Panc1 (cell line): ENCODE measurements around the gene JMJD4. TPM values are rescaled to one million over a fixed set of nuclear protein-coding genes. Genes with fewer than 3 reads are reported as not detected.

Experiments used
- ATAC-seq: fragments of 200-7000 bp; cut with Tn5 transposase; 2 replicates; pipeline ENCODE4 v1.9.1; 2020; ENCODE audit warnings: mild to moderate bottlenecking, moderate library complexity
- BruUV-seq: library from RNA; stranded (reverse); fragments of 400-500 nt; replicated peaks from 2 replicates; lab custom pipeline; 2021; lab: Mats Ljungman, UMichigan
- CTCF ChIA-PET: fragments of 300-600 bp; sonication (Branson Sonifier 250); formaldehyde crosslinking; loops from one replicate; lab custom pipeline; 2022; ENCODE audit warnings: antibody characterized with exemption; lab: Charles Lee
- POLR2A ChIA-PET: fragments of 300-600 bp; sonication (Branson Sonifier 250); formaldehyde crosslinking; loops from one replicate; lab custom pipeline; 2022; ENCODE audit warnings: antibody characterized with exemption; lab: Charles Lee
- DNase-seq: peaks from one replicate; pipeline ENCODE4 v3.0.0-alpha.2; 2010; ENCODE audit warnings: low read depth, low spot score
- H3K27ac ChIP-seq: 2 replicates; pipeline ENCODE4 v1.5.1; 2011; ENCODE audit warnings: mild to moderate bottlenecking, low read length, inconsistent platforms
- H3K27me3 ChIP-seq: fragments of 200-500 bp; sonication (Bioruptor generic); 2 replicates; pipeline ENCODE4 v1.6.0; 2014; ENCODE audit warnings: low read length, inconsistent platforms; ENCODE audit not compliant: control insufficient read depth, insufficient read depth
- H3K36me3 ChIP-seq: fragments of 200-500 bp; sonication (Bioruptor generic); 2 replicates; pipeline ENCODE4 v1.5.1; 2014; ENCODE audit warnings: inconsistent platforms, mild to moderate bottlenecking, low read length, moderate library complexity; ENCODE audit not compliant: control insufficient read depth, insufficient read depth
- H3K4me1 ChIP-seq: 2 replicates; pipeline ENCODE4 v1.5.1; 2011; ENCODE audit warnings: inconsistent platforms, mild to moderate bottlenecking, low read length, moderate library complexity; ENCODE audit not compliant: control insufficient read depth, insufficient read depth
- H3K4me3 ChIP-seq, 2 experiments: 2 replicates each; pipeline ENCODE4 v1.5.1; 2011 to 2012; ENCODE audit warnings: low read depth in 2 of 2, low read length in 2 of 2, mild to moderate bottlenecking in 2 of 2, inconsistent platforms in 1 of 2, moderate library complexity in 1 of 2
- H3K9me3 ChIP-seq: fragments of 200-500 bp; sonication (Bioruptor generic); 2 replicates; pipeline ENCODE4 v1.5.1; 2014; ENCODE audit warnings: low read depth, mild to moderate bottlenecking, inconsistent platforms, low read length, moderate library complexity; ENCODE audit not compliant: control insufficient read depth, insufficient read depth
- POLR2AphosphoS5 ChIP-seq: IDR thresholded peaks from 2 replicates; pipeline ENCODE4 v1.6.1; 2012; ENCODE audit warnings: mild to moderate bottlenecking, low read depth, low read length, moderate library complexity
- SIN3A ChIP-seq: IDR thresholded peaks from 2 replicates; pipeline ENCODE4 v1.6.1; 2012; ENCODE audit warnings: low read depth, mild to moderate bottlenecking, low read length, moderate library complexity, borderline replicate concordance; ENCODE audit not compliant: insufficient read depth
- TCF7L2 ChIP-seq: IDR thresholded peaks from 2 replicates; pipeline ENCODE4 v1.6.1; 2011; ENCODE audit warnings: mild to moderate bottlenecking, low read depth, low read length, inconsistent platforms
- in situ Hi-C: cut with HindIII; loops from 2 replicates; pipeline ENCODE4 v1.10.0; 2016; ENCODE audit warnings: low sequenced_read_pairs, low pct_unique_long_range_greater_than_20kb
- intact Hi-C: fragments of 100-400 bp; cut with micrococcal nuclease; formaldehyde crosslinking; loops from one replicate; pipeline ENCODE4 v1.10.0; 2022; ENCODE audit not compliant: unreplicated experiment
- total RNA-seq: library from RNA; stranded (reverse); gene quantifications from one replicate; pipeline ENCODE4 v1.2.1, GENCODE V29; 2021; ENCODE audit not compliant: unreplicated experiment
- TF ChIP-seq, protein P1 (sequence below), 2 experiments: IDR thresholded peaks; 2 replicates each; pipeline ENCODE4 v1.6.1; 2011 to 2012; ENCODE audit warnings: low read depth in 2 of 2, control low read depth in 1 of 2, low read length in 1 of 2, mild to moderate bottlenecking in 1 of 2, moderate library complexity in 1 of 2; ENCODE audit not compliant: insufficient read depth in 1 of 2
- TF ChIP-seq, protein P2 (sequence below): fragments of 450-650 bp; IDR thresholded peaks from 2 replicates; pipeline ENCODE4 v1.5.1; 2017; ENCODE audit warnings: mild to moderate bottlenecking

JMJD4 gene
- total RNA-seq, 1 experiment from 2014 or later: 27.7 TPM

GRCh38 chr1:227740401-227740960 is 5.4 kb upstream of the JMJD4 start:
- ATAC-seq: no peak
- in situ Hi-C loops: no loop called here
- POLR2A ChIA-PET: interaction anchor here (0.6 kb wide), 1 partner anchor 12 kb away, joined by 3 read pairs; no protein-coding TSS in a partner anchor
- Histone ChIP-seq H3K27me3 (no peaks in the 10 kb centered on the region), H3K4me1 (no peaks in the 10 kb centered on the region; the same call in 1 of the 2 replicates), H3K9me3 (no peaks in the 10 kb centered on the region), H3K4me3 (no peak overlapping the region), H3K36me3 (no peaks in the 10 kb centered on the region; the same call in none of the 2 replicates), H3K27ac (no peak overlapping the region)
- BruUV-seq: no TSS peak
- DNase-seq: no peak
- intact Hi-C loops: no loop called here
- CTCF ChIA-PET: no interaction called here
- no peak for TF ChIP-seq TCF7L2
- no peak for TF ChIP-seq POLR2AphosphoS5
- TF ChIP-seq SIN3A: no peak
- TF ChIP-seq, protein P1, sequence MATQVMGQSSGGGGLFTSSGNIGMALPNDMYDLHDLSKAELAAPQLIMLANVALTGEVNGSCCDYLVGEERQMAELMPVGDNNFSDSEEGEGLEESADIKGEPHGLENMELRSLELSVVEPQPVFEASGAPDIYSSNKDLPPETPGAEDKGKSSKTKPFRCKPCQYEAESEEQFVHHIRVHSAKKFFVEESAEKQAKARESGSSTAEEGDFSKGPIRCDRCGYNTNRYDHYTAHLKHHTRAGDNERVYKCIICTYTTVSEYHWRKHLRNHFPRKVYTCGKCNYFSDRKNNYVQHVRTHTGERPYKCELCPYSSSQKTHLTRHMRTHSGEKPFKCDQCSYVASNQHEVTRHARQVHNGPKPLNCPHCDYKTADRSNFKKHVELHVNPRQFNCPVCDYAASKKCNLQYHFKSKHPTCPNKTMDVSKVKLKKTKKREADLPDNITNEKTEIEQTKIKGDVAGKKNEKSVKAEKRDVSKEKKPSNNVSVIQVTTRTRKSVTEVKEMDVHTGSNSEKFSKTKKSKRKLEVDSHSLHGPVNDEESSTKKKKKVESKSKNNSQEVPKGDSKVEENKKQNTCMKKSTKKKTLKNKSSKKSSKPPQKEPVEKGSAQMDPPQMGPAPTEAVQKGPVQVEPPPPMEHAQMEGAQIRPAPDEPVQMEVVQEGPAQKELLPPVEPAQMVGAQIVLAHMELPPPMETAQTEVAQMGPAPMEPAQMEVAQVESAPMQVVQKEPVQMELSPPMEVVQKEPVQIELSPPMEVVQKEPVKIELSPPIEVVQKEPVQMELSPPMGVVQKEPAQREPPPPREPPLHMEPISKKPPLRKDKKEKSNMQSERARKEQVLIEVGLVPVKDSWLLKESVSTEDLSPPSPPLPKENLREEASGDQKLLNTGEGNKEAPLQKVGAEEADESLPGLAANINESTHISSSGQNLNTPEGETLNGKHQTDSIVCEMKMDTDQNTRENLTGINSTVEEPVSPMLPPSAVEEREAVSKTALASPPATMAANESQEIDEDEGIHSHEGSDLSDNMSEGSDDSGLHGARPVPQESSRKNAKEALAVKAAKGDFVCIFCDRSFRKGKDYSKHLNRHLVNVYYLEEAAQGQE (IDR thresholded peaks at IDR 0.05; ENCODE audit: insufficient read depth in 1 of 2, low read depth in 2 of 2, low read length in 1 of 2): no peak
- TF ChIP-seq, protein P2, sequence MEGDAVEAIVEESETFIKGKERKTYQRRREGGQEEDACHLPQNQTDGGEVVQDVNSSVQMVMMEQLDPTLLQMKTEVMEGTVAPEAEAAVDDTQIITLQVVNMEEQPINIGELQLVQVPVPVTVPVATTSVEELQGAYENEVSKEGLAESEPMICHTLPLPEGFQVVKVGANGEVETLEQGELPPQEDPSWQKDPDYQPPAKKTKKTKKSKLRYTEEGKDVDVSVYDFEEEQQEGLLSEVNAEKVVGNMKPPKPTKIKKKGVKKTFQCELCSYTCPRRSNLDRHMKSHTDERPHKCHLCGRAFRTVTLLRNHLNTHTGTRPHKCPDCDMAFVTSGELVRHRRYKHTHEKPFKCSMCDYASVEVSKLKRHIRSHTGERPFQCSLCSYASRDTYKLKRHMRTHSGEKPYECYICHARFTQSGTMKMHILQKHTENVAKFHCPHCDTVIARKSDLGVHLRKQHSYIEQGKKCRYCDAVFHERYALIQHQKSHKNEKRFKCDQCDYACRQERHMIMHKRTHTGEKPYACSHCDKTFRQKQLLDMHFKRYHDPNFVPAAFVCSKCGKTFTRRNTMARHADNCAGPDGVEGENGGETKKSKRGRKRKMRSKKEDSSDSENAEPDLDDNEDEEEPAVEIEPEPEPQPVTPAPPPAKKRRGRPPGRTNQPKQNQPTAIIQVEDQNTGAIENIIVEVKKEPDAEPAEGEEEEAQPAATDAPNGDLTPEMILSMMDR: no peak

GRCh38 chr1:227739636-227740035 is 4.5 kb upstream of the JMJD4 start:
- Histone ChIP-seq H3K27ac (no peak overlapping the region), H3K27me3 (no peaks in the 10 kb centered on the region), H3K4me3 (no peak overlapping the region), H3K36me3 (no peaks in the 10 kb centered on the region; the same call in none of the 2 replicates), H3K9me3 (no peaks in the 10 kb centered on the region), H3K4me1 (no peaks in the 10 kb centered on the region; the same call in 1 of the 2 replicates)
- BruUV-seq: no TSS peak
- CTCF ChIA-PET: no interaction called here
- TF ChIP-seq SIN3A: no peak
- TF ChIP-seq POLR2AphosphoS5: no peak
- TF ChIP-seq TCF7L2: no peak
- TF ChIP-seq, protein P2: no peak
- TF ChIP-seq, protein P1 (IDR thresholded peaks at IDR 0.05; ENCODE audit: insufficient read depth in 1 of 2, low read depth in 2 of 2, low read length in 1 of 2): no peak
- POLR2A ChIA-PET: no interaction called here
- ATAC-seq (no peak), DNase-seq (no peak)
- intact Hi-C loops: no loop called here
- in situ Hi-C loops: no loop called here
